Erythroblast (primary cell): ENCODE results near the gene SUN3.

Experiments
- DNase-seq, 2 experiments: peaks; one replicate each; lab custom pipeline; 2025; lab: John Stamatoyannopoulos, UW
- GATA1 ChIP-seq: IDR thresholded peaks from 2 replicates; pipeline ENCODE4 v1.6.1; 2011; ENCODE audit warnings: low read depth, mild to moderate bottlenecking, control low read depth, low read length, moderate library complexity
- POLR2A ChIP-seq: IDR thresholded peaks from 2 replicates; pipeline ENCODE4 v1.6.1; 2011; ENCODE audit warnings: mild to moderate bottlenecking, low read length

Gene SUN3, protein sequence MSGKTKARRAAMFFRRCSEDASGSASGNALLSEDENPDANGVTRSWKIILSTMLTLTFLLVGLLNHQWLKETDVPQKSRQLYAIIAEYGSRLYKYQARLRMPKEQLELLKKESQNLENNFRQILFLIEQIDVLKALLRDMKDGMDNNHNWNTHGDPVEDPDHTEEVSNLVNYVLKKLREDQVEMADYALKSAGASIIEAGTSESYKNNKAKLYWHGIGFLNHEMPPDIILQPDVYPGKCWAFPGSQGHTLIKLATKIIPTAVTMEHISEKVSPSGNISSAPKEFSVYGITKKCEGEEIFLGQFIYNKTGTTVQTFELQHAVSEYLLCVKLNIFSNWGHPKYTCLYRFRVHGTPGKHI

DNA sequence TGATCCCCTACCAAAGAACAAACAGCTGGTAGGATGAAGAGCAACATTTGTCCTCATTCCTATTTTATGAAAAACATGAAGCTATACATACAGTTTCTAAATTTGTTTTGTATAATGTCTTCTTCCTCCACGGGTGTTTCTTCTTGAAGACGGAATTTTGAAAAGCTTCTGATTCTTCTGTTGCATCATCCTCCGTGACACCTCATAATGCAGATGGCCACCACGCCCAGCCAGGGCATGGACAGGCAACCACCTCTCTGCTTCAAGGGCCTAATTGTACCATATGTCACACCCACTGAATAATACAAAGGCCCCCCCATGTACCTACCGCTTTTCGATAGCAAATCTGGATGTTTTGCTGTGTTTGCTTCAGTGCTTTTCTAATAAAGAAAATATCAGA, at the start of gene SUN3:
SUN3 (minus strand) TSS at position 170 of the 400 bp plus-strand sequence; CDS start at position 1, 169 bp downstream.
- TF ChIP-seq POLR2A (no peak), GATA1 (no peak)
- DNase-seq: no peak

DNA sequence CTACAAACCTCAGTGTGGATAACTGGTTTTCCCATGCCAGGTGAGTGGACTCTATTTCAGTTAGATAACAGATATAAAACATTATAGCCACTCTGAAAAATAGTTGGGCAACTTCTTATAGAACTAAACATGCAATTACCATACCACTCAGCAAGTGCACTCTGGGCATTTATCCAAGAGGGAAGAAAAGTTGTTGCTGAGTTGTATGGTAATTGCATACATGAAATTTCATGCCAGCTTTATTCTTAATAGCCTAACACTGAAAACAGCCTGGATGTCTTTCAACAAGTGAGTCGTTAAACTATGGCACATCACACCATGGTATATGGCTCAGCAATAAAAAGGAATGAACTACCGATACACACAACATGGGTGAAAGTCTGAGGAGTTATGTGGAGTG, 49.6 kb upstream of the SUN3 start:
- no peak for DNase-seq
- TF ChIP-seq GATA1: no peak
- TF ChIP-seq POLR2A: no peak

DNA sequence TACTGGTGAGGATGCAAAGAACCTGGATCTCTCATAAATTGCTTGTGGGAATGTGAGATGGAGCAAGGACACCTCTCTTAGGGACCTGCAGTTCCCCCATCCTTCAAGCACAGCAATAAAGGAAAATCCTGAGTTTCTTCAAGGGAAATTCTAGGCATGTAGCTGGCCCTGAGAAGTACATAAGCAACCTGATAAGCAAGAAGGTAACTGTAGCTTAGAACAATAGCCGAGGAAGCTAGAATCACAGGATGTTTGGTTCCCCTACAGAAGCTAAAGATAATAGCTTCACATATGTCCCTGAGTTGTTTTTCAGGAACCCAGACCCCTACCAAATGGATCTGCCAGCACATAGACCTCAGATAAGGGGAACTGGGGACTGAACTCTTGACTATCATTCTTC, 48.5 kb upstream of the SUN3 start:
- no peak for TF ChIP-seq GATA1
- no peak for TF ChIP-seq POLR2A
- DNase-seq: no peak

DNA sequence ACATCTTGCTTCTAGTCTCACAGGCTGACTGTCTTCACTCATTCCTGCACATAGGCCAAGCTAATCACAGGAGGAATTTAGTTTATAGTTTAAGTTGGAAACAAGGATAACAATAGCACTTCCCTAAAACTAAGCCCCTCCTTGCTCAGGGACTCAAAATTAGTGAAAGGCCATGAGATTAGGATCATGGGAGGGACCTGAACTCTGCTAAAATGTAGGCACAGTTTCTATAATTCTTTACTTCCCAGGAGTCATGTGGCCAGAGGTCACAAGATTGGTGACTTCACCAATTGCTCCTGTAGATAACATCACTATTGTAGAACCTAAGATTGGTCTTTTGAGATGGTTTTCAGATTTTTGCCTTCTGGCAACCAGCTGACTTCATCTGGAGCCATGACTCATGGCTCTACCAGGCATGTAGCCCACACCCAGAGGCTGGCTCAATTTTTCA, 45.3 kb upstream of the SUN3 start:
- TF ChIP-seq GATA1 (no peak), POLR2A (no peak)
- DNase-seq: no peak

DNA sequence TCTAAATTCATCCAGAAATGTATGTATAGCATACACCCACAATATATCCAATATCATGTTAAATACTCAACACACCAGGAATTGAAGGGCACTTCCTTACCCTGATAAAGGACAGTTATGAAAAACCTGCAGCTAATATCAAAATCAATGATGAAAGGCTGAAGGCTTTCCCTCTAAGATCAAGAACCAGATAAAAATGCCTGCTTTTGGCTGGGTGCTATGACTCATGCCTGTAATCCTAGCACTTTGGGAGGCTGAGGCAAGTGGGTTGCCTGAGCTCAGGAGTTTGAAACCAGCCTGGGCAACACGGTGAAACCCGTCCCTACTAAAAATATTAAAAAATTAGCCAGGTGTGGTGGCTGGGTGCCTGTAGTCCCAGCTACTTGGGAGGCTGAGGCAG, 38.6 kb upstream of the SUN3 start:
- DNase-seq: no peak
- no peak for TF ChIP-seq POLR2A
- TF ChIP-seq GATA1: no peak

DNA sequence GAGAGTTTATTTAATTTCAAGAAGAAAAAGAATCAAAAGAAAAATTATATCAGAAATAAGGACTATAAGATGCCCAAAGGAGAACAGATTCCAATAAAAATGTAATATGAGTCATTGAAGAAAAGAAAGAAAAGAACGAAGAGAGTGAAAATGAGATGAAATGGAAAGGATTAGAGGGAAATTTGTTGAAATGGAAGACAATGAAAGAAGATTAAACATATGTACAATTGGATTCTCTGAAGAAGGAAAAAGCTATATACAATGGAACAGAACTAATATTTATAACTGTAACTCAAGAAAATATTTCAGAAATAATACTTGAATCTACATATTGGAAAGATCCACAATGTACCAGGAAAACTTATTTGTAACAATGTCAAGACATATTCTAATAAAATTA, 35.1 kb upstream of the SUN3 start:
- TF ChIP-seq POLR2A (no peak), GATA1 (no peak)
- DNase-seq: no peak

DNA sequence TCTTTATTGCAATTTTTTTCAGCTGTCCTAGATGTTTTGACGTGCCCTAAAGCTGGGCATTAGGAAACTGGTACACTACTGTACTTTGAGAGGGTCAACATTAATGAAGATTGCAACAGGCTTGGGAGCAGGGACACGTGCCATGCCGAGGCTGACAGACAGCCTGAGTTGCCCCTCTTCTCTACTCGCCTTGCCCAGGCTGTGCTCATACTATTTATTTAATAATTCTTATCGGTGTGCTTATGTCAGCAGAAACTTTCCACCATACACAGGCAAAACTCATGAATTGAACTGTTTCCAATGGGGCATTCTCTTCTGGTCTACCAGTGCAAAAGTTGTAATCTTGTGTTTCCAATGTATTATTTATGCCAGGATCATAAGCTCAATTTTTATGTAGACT, 30.8 kb upstream of the SUN3 start:
- TF ChIP-seq POLR2A (no peak), GATA1 (no peak)
- no peak for DNase-seq

DNA sequence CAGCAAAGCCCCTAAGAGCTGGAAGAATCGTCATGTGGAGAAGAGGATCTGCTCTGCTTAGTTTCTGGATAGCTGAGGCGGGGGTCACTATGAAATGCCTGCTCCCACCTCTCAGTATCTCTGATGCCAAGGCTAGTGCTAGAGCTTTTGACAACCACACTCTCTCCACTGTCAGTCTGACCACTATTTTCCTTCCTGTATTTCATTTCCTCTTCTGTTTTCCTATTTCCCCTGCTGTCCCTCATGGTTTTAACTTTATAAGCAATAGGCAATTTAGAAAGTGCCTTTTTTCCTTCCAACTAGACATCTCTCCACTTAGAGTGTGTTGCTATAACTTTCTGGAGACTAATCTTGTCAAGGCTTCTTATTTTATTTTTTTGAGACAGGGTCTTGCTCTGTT, 30.1 kb upstream of the SUN3 start:
- DNase-seq: no peak
- TF ChIP-seq POLR2A (no peak), GATA1 (no peak)

DNA sequence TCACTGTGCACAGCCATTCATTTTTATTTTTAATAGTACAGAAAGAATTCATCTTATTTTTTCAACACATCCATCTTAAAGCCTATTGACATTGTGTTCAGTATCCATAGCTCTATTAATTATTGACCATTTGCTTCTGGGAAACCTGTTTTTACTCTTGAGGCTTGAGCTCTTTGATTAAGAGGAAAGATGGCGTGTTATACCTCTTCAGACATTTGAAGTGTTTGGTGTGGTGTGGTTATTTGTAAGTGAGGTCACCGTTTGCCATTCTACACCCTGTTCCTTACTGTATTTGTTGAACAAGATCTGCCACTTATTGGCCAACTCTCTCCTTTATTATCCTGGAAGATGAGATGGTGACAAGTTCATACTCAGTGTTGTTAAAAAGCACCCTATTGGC, 24.8 kb upstream of the SUN3 start:
- no peak for DNase-seq
- no peak for TF ChIP-seq GATA1
- TF ChIP-seq POLR2A: no peak

DNA sequence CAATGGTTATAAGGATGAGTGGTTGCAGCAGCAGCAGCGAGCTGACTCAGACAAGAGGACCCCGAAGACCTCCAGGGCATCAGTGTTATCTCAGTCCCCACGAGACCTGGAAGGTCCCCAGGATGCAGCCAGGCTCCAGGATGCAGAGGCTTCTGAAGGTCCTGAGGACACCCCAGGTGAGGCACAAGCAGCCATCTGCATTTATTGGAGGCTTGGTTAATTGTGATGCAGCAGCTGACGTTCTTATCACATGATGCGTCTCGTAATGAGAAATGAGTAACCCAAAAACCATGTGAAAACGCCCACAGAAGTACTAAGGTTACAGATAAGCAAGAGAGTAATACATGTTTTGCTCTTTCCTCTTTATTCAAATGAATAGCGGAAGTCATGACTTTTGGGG, 23.8 kb upstream of the SUN3 start:
- no peak for DNase-seq
- no peak for TF ChIP-seq GATA1
- TF ChIP-seq POLR2A: no peak

DNA sequence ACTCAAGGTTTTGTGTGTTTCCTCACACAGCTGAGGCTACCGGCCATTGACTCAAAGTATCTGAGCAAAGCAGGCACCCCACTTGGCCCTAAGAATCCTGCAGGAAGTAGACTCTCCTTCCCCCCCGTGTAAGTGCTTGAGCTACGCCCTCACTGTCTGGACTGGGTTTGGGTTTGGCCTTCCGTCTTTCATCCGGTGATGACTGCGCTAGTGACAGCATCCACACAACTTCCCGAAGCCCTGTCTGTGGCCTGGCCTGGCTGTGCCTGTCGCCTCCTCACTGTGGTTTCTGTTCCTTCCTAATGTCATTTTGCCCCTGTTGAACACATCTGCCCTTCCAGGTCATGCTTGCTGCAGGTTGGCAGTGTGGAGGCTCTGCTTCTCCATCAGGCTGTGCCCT, 20.9 kb upstream of the SUN3 start:
- DNase-seq: no peak
- no peak for TF ChIP-seq GATA1
- TF ChIP-seq POLR2A: no peak

DNA sequence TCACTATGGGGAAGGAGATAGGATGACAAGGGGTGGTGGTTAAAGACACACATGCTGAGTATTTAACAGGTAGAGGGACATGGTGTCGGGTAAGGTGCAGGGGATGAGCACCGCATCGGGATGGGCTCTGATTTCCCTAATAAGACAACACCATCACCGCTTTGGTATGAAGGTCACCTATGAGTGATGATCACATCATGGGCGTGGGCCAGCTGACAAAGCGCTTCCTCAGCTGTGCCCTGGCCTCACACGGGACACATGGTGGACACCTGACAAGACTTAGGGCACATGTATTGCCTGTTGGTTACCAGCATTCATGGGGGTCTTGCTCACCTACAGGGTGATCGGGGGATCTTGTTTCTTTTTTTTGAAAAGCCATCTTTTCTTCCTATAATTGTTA, 19.2 kb upstream of the SUN3 start:
- no peak for TF ChIP-seq GATA1
- no peak for TF ChIP-seq POLR2A
- no peak for DNase-seq

DNA sequence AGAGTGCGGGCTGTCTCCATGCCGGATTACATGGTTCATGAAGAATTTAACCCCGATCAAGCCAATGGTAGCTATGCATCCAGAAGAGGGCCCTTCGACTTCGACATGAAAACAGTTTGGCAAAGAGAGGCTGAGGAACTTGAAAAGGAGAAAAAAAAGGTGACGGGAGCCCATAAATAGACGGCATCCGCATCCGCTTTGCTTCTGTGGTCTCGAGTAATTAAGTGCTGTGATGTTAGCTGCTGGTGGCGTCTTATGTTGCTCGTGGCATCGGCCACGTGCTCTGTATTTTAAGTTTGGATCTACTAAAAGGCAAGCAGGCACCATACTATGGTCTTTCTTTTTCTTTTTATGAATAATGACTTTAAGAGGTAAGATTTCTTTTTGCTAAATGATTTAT, 17.6 kb upstream of the SUN3 start:
- TF ChIP-seq POLR2A: no peak
- TF ChIP-seq GATA1: no peak
- no peak for DNase-seq

DNA sequence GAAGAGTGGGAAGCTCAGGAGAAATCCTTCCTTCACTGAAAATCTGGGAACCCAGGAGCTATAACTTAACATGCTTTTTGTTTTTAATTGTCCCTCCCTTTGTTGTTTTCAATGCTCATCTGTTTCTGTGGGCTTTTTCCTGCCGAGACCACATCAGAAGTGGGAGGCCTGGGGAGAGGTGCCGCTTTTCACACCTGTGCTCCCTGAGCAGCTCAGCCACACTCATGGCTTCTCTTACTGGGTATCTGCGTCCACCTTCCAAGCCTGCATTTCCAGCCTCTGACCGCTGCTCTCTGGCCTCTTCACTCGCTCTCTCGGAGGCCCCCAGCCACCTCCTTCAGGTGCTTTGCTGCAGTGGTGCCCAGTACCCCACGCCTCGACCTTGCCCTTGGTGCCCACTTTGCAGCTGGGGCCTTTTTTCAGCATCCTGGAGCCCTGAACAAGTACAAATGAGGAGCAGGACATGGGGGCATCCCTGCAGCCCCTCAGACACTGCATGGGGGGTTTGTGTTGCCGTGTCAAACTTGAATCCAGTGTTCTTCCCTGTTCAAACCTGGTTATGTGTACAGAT, 16.4 kb upstream of the SUN3 start:
- TF ChIP-seq POLR2A (no peak), GATA1 (no peak)
- DNase-seq: no peak

DNA sequence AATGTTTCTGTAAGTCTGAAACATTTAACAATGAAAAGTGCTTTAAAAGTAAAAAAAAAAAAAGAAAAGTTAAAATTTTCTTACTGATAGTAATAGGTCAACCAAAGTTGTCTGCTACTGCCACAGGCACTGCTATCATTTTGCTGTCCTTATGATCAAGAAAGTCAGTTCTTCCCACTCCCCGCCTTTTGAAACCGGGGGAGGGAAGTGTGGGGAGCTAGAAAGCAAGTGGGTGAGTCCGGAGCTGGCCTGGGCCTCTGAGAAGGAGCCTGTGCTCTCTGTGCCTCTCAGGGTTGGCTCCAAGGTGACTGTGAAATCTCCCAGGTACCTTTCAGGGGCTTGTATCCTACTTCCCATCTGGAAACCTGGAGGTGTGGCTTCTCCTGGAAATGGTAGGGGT, 13.7 kb upstream of the SUN3 start:
- DNase-seq: no peak
- TF ChIP-seq POLR2A (no peak), GATA1 (no peak)
